ENCODE results near the gene NPAS1.

NPAS1 gene

GRCh38 chr19:47058621-47059022 is 39.0 kb downstream of the NPAS1 start:
- DNase-seq (ENCODE audit: low read depth) = no peak
- no peak for TF ChIP-seq CTCF (IDR thresholded peaks at IDR 0.05; ENCODE audit: insufficient read depth, low read depth, low read length, missing control alignments)
- no peak overlapping the region for H3K4me3 ChIP-seq (ENCODE audit: low read length)

GRCh38 chr19:47063874-47064273 is 44.2 kb downstream of the NPAS1 start:
- no peak overlapping the region for H3K4me3 ChIP-seq (ENCODE audit: low read length)
- DNase-seq (ENCODE audit: low read depth) = no peak
- no peak for TF ChIP-seq CTCF (IDR thresholded peaks at IDR 0.05; ENCODE audit: insufficient read depth, low read depth, low read length, missing control alignments)

DNA sequence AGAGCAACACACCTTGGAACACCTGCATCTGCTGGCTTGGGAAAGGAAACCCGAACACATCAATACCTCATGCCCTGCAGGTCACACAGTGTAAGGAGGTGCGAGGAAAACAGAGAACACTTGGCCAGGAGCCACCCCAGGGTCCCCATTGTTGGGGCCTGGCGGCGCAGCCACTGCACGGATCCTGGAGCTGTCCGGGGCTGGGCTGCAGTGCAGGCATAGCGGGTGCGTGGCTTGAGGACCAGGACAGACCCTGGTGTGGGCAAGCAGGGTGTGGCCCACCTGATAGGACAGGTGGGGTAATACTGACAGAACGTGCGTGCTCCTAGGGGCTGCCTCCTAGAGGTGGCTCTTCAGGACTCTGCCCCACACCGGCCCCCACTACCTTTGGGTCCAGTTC is 45.6 kb downstream of the NPAS1 start:
- H3K4me3 ChIP-seq (ENCODE audit: low read length) = no peak overlapping the region
- TF ChIP-seq CTCF (IDR thresholded peaks at IDR 0.05; ENCODE audit: insufficient read depth, low read depth, low read length, missing control alignments) = no peak
- DNase-seq (ENCODE audit: low read depth) = no peak

- no peak overlapping the region for H3K4me3 ChIP-seq (ENCODE audit: low read length)
- no peak for DNase-seq (ENCODE audit: low read depth)
- no peak for TF ChIP-seq CTCF (IDR thresholded peaks at IDR 0.05; ENCODE audit: insufficient read depth, low read depth, low read length, missing control alignments)
Observed at GRCh38 chr19:47066376-47067214, 47.0 kb downstream of the NPAS1 start.

DNA sequence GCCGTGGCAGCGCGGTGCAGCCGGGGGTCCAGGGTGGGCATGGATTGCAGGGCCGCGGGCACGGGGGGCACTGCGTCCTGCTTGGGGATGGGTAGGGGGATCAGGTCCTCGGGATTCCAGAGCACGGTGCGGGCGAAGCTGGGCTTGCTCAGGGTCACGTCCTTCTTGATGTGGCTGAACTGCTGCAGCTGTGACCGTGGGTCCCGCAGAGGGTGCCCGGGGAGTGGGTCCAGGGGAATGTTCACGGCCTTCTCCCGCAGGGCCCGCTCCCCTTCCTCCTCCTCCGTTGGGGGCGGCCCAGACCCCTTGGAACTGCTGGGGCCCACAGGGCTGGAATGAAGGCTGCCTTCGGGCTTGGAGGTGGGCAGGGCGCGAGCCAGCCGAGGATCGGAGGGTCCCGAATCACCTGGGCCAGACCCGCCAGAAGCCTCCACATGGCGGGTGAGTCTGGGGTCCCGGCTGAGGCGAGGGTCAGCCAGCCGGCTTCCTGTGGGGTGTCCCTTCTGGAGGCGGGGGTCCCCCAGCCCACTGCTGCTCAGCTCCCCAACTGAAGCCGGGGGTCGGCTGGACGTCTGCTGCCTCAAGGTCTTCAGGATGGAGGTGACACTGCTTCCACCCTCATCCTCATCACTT is 47.7 kb downstream of the NPAS1 start:
- no peak for DNase-seq (ENCODE audit: low read depth)

GRCh38 chr19:47068246-47068645 is 48.6 kb downstream of the NPAS1 start:
- TF ChIP-seq CTCF (IDR thresholded peaks at IDR 0.05; ENCODE audit: insufficient read depth, low read depth, low read length, missing control alignments) = no peak
- no peak for DNase-seq (ENCODE audit: low read depth)
- no peak overlapping the region for H3K4me3 ChIP-seq (ENCODE audit: low read length)

More for the DNA sequence above, 47.7 kb downstream of the NPAS1 start:
- no peak for TF ChIP-seq CTCF (IDR thresholded peaks at IDR 0.05; ENCODE audit: insufficient read depth, low read depth, low read length, missing control alignments)
- no peak overlapping the region for H3K4me3 ChIP-seq (ENCODE audit: low read length)
